Activated T-helper 2 cell treated with anti-CD3 and anti-CD28 coated beads, Interferon-gamma antibody, Interleukin-2, Interleukin-4, amounts not matched to agents 10 μg/mL and 5 μg/mL and 100 μg/mL, durations not matched to agents 14 hours and 24 hours and 36 hours (primary cell): ENCODE data around the gene ADAM11. TPM values are rescaled to one million over a fixed set of nuclear protein-coding genes. Genes with fewer than 3 reads are reported as not detected.
A peak's percentile ranks its signal among the peaks of the same experiment; 100 is the strongest.
"Not testable (repeated sequence)": the region's sequence is repeated elsewhere in the genome, so short reads cannot be mapped to it uniquely, and the experiment has no call there.

Experiments
- DNase-seq: peaks from one replicate; pipeline ENCODE4 v3.0.0; 2021; ENCODE audit warnings: low spot score
- H3K27ac Mint-ChIP-seq: one replicate; pipeline ENCODE4 v1.8.0; 2021; ENCODE audit warnings: mixed read lengths
- H3K27me3 Mint-ChIP-seq: one replicate; pipeline ENCODE4 v1.8.0; 2021; ENCODE audit warnings: low read depth, mixed read lengths
- H3K36me3 Mint-ChIP-seq: one replicate; pipeline ENCODE4 v1.8.0; 2021; ENCODE audit warnings: low read depth, mixed read lengths
- H3K4me1 Mint-ChIP-seq: one replicate; pipeline ENCODE4 v1.8.0; 2021; ENCODE audit warnings: low read depth, mixed read lengths
- H3K4me3 Mint-ChIP-seq: one replicate; pipeline ENCODE4 v1.8.0; 2021; ENCODE audit warnings: low read depth, mild to moderate bottlenecking, moderate library complexity, mixed read lengths
- H3K9me3 Mint-ChIP-seq: one replicate; pipeline ENCODE4 v1.8.0; 2021; ENCODE audit warnings: mixed read lengths
- intact Hi-C: fragments of 100-400 bp; cut with micrococcal nuclease; formaldehyde crosslinking; loops from one replicate; pipeline ENCODE4 v1.15.1; 2023
- total RNA-seq: library from RNA; stranded (reverse); gene quantifications from 2 replicates; pipeline ENCODE4 v1.2.3, GENCODE V29; 2022

ADAM11 gene
- total RNA-seq, 1 donor from 2014 or later: 0.09 TPM

DNA sequence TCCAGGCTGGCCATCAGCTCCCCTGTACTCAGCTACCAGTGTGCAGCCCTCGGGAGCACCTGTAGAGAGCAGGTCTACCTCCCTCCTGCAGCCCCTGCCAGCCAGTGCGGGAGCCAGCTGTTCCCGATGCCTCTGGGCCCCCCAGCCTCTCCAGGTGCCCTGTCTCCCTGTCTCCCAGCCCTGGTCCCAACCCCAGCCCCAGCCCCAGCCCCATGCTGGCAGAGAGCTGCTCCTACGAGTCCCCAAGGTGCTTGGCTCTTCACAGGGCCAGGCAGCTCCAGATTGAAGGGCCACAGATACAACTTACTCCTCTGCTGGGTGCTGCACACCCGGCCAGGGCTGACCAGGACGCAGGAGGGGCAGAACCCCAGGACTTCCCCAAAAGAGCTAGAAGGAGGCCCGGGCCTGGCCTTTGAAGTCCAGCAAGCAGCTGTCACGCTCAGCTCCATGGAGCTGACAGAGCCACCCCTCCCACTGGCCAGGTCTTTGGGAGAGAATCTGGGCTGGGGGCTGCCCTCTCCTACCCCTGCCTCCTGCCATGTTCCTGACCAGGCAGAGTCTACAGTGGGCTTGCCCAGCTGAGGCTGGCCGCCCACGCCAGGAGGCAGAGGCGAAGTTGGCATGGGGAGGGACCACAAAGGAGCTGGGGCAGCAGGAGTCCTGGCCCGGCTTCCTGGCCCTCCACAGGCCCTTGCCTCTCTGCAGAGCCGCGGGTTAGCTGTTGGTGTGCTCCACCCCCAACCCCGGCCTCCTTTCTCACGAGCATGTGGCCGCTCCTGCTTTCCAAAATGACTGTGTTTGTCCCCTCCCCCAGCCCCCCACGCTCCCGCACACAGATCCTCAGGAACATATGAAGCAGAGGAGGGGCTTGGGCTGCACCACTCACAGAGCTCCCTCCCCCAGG is 9.5 kb upstream of the ADAM11 start:
- H3K36me3 Mint-ChIP-seq: peaks cover 21% of the 10 kb centered on the region
- H3K4me1 Mint-ChIP-seq: no peaks in the 10 kb centered on the region
- no peak overlapping the region for H3K27ac Mint-ChIP-seq
- no peak for DNase-seq
- intact Hi-C loops: no loop called here
- no peaks in the 10 kb centered on the region for H3K9me3 Mint-ChIP-seq
- no peaks in the 10 kb centered on the region for H3K27me3 Mint-ChIP-seq
- no peak overlapping the region for H3K4me3 Mint-ChIP-seq

DNA sequence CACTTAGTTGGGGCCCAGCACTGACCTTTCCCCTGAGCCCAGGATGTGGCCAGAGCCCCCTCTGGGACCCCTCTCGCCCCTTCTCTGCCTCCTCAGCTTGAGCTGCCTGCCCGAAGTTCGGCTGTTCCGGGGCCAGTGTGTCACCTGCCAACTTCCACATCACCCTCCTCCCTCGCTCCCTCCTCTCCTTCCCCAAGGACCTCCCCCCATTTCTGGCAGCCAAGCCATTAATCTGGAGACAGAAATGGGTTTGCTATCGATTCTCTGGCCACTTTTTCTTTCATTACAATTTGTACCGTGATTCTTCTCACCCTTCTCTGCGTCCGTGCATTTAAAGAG is 8.8 kb upstream of the ADAM11 start:
- Mint-ChIP-seq H3K27ac (no peak overlapping the region), H3K27me3 (no peaks in the 10 kb centered on the region), H3K4me1 (no peaks in the 10 kb centered on the region), H3K9me3 (no peaks in the 10 kb centered on the region), H3K4me3 (no peak overlapping the region), H3K36me3 (peaks cover 19% of the 10 kb centered on the region)
- no peak for DNase-seq
- intact Hi-C loops: no loop called here

DNA sequence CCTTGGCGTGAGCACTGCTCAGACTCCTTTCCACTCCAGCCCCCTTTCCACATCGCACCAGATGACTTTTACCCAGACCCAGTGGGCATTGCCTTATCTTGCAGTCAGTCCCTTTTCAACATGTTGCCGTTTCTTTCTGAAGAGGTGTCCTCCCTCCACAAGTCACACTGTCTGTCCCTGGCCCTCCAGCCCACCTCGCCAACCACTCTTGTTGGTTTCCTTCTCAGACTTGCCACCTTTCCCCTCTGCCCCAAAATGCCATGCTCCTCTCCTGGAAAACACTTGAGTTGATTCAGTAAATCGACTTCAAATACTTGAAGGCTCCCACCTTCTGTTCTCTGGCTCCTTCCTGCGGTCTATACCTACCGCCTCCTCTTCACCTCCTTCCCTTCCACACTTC is 7.5 kb upstream of the ADAM11 start:
- peaks cover 19% of the 10 kb centered on the region for H3K36me3 Mint-ChIP-seq
- H3K9me3 Mint-ChIP-seq: no peaks in the 10 kb centered on the region
- no peaks in the 10 kb centered on the region for H3K27me3 Mint-ChIP-seq
- intact Hi-C loops: no loop called here
- H3K27ac Mint-ChIP-seq: no peak overlapping the region
- DNase-seq: no peak
- H3K4me1 Mint-ChIP-seq: no peaks in the 10 kb centered on the region
- H3K4me3 Mint-ChIP-seq: no peak overlapping the region

DNA sequence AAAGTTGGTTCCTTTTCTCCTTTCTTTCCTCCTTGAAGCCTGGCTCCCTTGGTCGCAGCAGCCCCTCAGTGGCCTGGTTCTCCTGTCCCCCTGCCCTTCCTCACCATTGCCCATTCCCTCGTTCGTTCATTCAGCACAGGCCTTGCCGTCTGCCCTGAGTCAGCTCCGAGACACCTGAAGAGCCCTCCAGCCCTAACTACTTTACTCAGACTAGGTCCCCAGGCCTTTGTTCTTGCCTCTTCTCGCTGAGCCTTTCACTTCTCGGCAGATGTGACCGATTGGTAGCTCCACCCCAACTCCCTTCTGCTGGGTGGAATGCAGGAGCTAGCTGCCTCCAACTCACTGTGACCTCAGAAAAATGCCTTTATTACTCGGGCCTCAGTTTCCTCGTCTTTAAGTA is 7.0 kb upstream of the ADAM11 start:
- Mint-ChIP-seq H3K4me3 (no peak overlapping the region), H3K9me3 (no peaks in the 10 kb centered on the region), H3K27me3 (peaks cover under 1% of the 10 kb centered on the region), H3K4me1 (no peaks in the 10 kb centered on the region), H3K27ac (no peak overlapping the region), H3K36me3 (peaks cover 19% of the 10 kb centered on the region)
- intact Hi-C loops: no loop called here
- DNase-seq: no peak

DNA sequence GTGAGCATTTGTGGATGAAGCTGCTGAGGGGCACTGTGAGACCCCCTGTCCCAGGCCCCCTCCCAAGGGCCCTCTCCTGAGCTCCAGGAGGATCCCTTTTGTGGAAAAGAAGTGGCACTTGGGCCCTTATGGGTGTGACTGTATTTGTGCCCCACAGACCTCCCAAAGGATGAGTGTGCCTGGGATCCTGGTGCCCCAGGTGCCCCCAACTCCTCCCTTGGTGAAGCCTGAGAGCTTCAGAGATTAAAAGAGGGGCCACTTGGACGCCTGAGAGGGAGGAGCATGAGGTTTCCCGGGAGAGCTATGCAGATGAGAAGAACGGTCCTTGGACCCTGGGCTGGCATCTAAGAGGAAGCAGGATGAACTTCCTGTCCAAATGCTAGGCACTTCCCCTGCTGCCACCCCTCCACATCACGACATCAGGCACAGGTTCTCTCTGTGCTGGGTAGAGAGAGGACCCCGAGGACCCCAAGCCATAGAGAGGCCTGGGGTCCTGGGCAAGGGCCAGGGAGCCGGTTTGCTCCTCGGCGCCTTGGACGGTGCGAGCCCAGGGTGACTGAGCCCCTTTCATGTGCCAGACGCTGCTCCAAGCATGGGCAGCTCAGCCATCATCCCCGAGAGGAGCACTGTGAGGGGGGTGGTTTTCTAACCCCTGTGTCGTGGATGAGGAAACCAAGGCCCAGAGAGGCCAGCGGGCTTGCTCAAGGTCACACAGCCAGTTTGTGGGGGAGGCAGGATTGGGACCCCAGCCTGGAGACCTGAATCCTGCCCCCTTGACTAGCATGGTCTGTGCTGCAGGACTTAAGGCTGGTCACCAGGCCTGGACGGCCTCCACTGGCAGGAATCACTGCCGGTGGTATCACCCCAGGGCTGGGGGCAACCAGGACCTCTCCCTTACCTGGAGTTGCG is 5.6 kb upstream of the ADAM11 start:
- intact Hi-C loops: no loop called here
- Mint-ChIP-seq H3K4me3 (no peak overlapping the region), H3K36me3 (peaks cover 19% of the 10 kb centered on the region), H3K27ac (no peak overlapping the region), H3K27me3 (peaks cover 13% of the 10 kb centered on the region), H3K9me3 (no peaks in the 10 kb centered on the region), H3K4me1 (no peaks in the 10 kb centered on the region)
- DNase-seq: no peak

DNA sequence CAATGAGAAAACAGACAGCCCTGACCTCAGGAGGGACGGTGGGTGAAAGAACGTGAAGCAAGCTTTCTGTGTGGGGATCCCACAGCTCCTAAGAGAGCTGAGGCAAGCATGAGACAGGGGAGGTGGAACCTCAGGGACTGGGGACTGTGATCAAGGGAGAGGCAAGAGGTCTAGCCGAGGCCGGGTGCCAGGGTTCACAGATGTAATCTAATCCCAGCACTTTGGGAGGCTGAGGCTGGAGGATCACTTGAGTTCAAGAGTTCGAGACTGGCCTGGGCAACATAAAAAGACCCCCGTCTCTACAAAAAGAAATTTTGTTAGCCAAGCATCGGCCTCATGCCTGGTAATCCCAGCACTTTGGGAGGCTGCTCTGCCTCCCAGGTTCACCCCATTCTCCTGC is 4.5 kb upstream of the ADAM11 start:
- no peak overlapping the region for H3K4me3 Mint-ChIP-seq
- no peaks in the 10 kb centered on the region for H3K4me1 Mint-ChIP-seq
- no peak for DNase-seq
- H3K36me3 Mint-ChIP-seq: peaks cover 15% of the 10 kb centered on the region
- peaks cover 15% of the 10 kb centered on the region for H3K27me3 Mint-ChIP-seq
- no peak overlapping the region for H3K27ac Mint-ChIP-seq
- intact Hi-C loops: no loop called here
- H3K9me3 Mint-ChIP-seq: no peaks in the 10 kb centered on the region

DNA sequence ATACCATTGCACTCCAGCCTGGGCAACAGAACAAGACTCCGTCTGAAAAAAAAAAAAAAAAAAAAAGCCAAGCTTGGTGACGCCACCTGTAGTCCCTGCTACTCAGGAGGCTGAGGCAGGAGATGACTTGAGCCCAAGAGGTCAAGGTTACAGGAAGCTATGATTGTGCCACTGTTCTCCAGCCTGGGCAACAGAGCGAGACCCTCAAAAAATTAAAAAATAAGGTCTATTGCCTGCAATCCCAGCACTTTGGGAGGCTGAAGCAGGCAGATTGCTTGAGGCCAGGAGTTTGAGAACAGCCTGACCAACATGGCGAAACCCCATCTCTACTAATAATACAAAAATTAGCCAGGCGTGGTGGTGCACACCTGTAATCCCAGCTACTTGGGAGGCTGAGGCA is 3.6 kb upstream of the ADAM11 start:
- intact Hi-C loops, H3K4me1 Mint-ChIP-seq: not testable (repeated sequence)
- peaks cover 13% of the 10 kb centered on the region for H3K36me3 Mint-ChIP-seq

DNA sequence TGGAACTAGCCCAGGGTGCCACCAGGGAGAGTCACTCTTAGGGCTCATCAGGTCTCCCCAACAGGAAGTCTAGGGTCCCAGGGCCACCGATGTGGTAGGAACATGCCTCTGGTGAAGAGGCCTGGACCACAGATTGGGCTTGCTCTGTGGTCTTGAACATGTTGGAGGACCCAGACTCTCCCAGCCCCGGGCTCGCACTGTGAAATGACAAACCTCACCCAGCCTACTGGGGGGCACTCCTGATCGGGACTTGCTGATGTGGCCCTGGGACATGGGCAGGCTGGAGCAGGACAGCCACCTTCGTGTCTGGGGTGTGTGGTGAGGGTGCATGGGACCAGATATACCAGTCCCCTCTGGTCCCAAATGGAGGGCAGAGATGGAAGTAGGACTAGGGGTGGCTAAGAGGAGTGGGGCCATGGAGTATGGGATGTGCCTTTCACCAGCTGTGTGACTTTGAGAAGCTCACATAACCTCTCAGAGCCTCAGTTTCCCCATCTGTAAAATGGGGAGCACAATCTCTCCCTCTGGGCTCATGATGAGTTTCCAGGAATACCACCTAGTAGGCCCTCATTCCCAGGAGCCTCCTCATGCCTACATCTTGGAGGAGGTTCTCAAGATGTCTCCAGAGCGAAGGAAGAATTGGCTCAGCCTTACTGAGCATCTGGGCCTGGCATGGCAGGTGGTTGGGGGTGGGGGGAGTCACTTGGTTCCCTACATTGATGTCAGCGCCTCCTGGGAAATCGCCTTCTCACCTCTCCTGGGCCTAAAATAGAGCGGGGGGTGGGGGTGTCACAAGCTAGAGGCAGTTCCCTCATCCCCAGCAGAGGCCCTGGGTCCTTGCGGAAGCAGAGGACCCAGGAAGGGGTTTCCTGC is 1.5 kb upstream of the ADAM11 start:
- H3K9me3 Mint-ChIP-seq: no peaks in the 10 kb centered on the region

More for the DNA sequence above, 3.6 kb upstream of the ADAM11 start:
- H3K27ac Mint-ChIP-seq, H3K4me3 Mint-ChIP-seq, DNase-seq, H3K9me3 Mint-ChIP-seq: not testable (repeated sequence)
- peaks cover 17% of the 10 kb centered on the region for H3K27me3 Mint-ChIP-seq

DNA sequence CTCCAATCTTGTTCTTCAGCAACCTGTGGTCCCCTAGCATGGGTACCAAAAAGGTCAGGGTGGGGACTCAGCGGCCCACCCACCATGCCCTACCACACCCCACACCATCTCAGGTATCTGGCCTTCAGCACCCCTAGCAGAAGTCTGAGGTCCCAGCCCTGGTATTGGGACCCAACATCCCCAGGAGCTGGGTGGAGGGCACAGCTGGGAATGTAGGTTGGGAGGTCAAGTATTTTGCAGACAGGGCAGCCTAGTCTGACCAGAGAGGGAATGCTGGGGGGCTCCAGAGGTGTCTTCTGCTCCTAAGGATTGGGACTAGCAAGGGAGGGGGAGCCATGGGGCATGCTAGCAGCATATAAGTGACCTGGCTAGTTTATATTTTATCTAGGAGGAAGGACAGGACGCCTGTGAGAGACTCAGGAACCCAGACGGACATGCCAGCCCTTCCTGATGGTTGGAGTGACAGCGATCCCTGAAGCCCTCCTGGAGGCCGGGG is 822 bp upstream of the ADAM11 start:
- Mint-ChIP-seq H3K4me3 (peak overlapping the region; percentile 5), H3K9me3 (no peaks in the 10 kb centered on the region), H3K27me3 (peaks cover 29% of the 10 kb centered on the region), H3K4me1 (no peaks in the 10 kb centered on the region), H3K36me3 (no peaks in the 10 kb centered on the region), H3K27ac (no peak overlapping the region)
- intact Hi-C loops: no loop called here
- no peak for DNase-seq

More for the DNA sequence above, 1.5 kb upstream of the ADAM11 start:
- no peak for DNase-seq
- no peaks in the 10 kb centered on the region for H3K36me3 Mint-ChIP-seq
- no peaks in the 10 kb centered on the region for H3K4me1 Mint-ChIP-seq
- no peak overlapping the region for H3K4me3 Mint-ChIP-seq
- intact Hi-C loops: no loop called here
- H3K27me3 Mint-ChIP-seq: peaks cover 29% of the 10 kb centered on the region
- no peak overlapping the region for H3K27ac Mint-ChIP-seq

DNA sequence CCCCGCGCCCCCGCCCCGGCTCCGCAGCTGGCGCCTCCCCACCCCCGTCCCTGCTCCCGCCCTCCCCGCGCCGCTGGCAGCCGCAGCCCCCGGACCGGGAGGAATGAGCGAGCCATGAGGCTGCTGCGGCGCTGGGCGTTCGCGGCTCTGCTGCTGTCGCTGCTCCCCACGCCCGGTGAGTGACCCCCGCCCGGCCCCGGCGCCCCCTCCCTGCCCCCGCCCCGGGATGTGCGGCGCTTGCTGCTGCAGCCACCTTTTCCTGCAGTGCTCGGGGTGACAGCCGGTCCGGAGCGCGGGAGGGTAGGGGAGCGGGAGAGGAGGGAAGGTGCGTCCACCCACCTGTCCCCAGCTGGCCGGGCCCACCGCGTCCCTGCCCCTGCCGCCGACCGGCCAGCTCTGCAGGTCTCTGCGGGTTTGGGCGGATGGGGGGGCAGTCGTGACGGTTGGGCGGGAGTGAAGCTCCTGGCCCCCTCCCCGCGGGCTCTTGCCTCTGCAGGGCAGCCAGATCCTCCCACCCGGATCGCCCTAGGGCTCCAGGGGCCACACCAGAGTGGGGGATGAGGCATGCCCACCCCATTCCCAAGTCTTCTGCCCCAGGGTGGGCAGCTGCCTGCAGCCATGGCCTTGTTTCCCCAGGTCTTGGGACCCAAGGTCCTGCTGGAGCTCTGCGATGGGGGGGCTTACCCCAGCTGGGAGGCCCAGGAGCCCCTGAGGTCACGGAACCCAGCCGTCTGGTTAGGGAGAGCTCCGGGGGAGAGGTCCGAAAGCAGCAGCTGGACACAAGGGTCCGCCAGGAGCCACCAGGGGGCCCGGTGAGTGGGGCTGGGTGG is 513 bp downstream of the ADAM11 start:
- intact Hi-C loops: no loop called here
- no peaks in the 10 kb centered on the region for H3K9me3 Mint-ChIP-seq
- DNase-seq: no peak
- peaks cover 31% of the 10 kb centered on the region for H3K27me3 Mint-ChIP-seq
- no peaks in the 10 kb centered on the region for H3K4me1 Mint-ChIP-seq
- H3K36me3 Mint-ChIP-seq: no peaks in the 10 kb centered on the region
- no peak overlapping the region for H3K27ac Mint-ChIP-seq
- no peak overlapping the region for H3K4me3 Mint-ChIP-seq

DNA sequence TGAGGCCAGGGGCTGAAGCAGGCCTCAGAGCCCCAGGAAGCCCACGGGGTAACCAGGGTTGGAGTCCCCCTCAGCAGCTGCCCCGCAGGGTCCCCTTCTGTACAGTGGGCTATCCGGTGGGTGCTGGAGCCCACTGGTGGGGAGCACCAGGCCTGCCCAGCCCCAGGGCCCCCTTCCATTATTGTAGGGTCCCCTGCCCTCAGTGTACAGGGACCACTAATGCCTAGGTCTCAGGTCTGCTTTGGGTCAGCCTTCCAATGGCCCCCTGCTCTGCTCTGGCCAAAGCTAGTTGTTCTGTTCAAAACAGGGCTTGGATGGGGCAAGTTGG is 1.1 kb downstream of the ADAM11 start:
- H3K4me1 Mint-ChIP-seq: no peaks in the 10 kb centered on the region
- no peaks in the 10 kb centered on the region for H3K9me3 Mint-ChIP-seq
- peaks cover 31% of the 10 kb centered on the region for H3K27me3 Mint-ChIP-seq
- no peak for DNase-seq
- H3K4me3 Mint-ChIP-seq: no peak overlapping the region
- intact Hi-C loops: no loop called here
- no peak overlapping the region for H3K27ac Mint-ChIP-seq
- H3K36me3 Mint-ChIP-seq: no peaks in the 10 kb centered on the region
